Stomach (tissue), 9 donors: Measurements from ENCODE around the gene MAP3K14. TPM values are rescaled to one million over a fixed set of nuclear protein-coding genes. Genes with fewer than 3 reads are reported as not detected.
A peak's percentile ranks its signal among the peaks of the same experiment; 100 is the strongest.

Source experiments
- DNase-seq, 2 donors: peaks; one replicate each; pipeline versions ENCODE4 v3.0.0 to v3.0.0-alpha.2; 2013 to 2019
- H3K27ac ChIP-seq, 5 donors: fragments of 200-600 bp in 4 of 5; sonication (generic) in 4 of 5; one replicate each; pipeline ENCODE4 v1.5.1; 2013 to 2019; ENCODE audit warnings: mild to moderate bottlenecking in 1 of 5, moderate library complexity in 1 of 5
- H3K27me3 ChIP-seq, 3 donors: fragments of 200-600 bp; sonication (generic); one replicate each; pipeline ENCODE4 v1.5.1; 2017 to 2019; ENCODE audit warnings: mixed run types in 1 of 3
- H3K36me3 ChIP-seq, 4 donors: fragments of 200-600 bp; sonication (generic); 1 replicate in 3 of 4; 2 replicates in 1 of 4; pipeline ENCODE4 v1.5.1; 2016 to 2019
- H3K4me1 ChIP-seq, 4 donors: fragments of 200-600 bp; sonication (generic); one replicate each; pipeline ENCODE4 v1.5.1; 2016 to 2019
- H3K4me3 ChIP-seq, 4 donors: fragments of 200-600 bp; sonication (generic) in 3 of 4; one replicate each; pipeline ENCODE4 v1.5.1; 2016 to 2019; ENCODE audit warnings: mild to moderate bottlenecking in 1 of 4
- H3K9me3 ChIP-seq, 4 donors: fragments of 200-600 bp; sonication (generic); one replicate each; pipeline ENCODE4 v1.5.1; 2016 to 2019
- EP300 ChIP-seq: sonication (generic); formaldehyde crosslinking; IDR thresholded peaks from one replicate; pipeline ENCODE4 v1.6.1; 2017; ENCODE audit warnings: antibody characterized with exemption
- POLR2A ChIP-seq, 4 donors: fragments of 450-650 bp; IDR thresholded peaks; one replicate each; pipeline ENCODE4 v1.6.1; 2016; ENCODE audit warnings: antibody characterized with exemption in 4 of 4, control low read depth in 2 of 4, mild to moderate bottlenecking in 1 of 4, moderate library complexity in 1 of 4
- POLR2AphosphoS5 ChIP-seq, 3 donors: sonication (generic); formaldehyde crosslinking; IDR thresholded peaks; one replicate each; pipeline ENCODE4 v1.6.1; 2016; ENCODE audit warnings: antibody characterized with exemption in 3 of 3
- WGBS, 5 donors: extraction: QIAGEN DNeasy Blood & Tissue Kit in 3 of 5; methylation state at CpG; one replicate each; pipeline versions ENCODE4 v1.1.5 to v1.1.7; 2013 to 2018; 5-methylcytosine and 5-hydroxymethylcytosine counted together
- intact Hi-C: fragments of 100-400 bp; cut with DNase I; formaldehyde crosslinking; loops from one replicate; pipeline ENCODE4 v1.15.1; 2023; ENCODE audit warnings: low total_unique reads
- polyA plus RNA-seq, 3 donors: library from polyadenylated mRNA; stranded (reverse); fragments of 200-250 nt; gene quantifications; one replicate each; pipeline ENCODE4 v1.2.3, GENCODE V29; 2013
- total RNA-seq, 5 donors: library from RNA; depleted of rRNA; stranded (reverse); fragments of >200 nt; gene quantifications; one replicate each; pipeline versions ENCODE4 v1.1.0 to v1.2.3, GENCODE V29; 2014 to 2016
- TF ChIP-seq, protein P1 (sequence below), 7 experiments: fragments of 450-650 bp in 4 of 7; fragments of 200-600 bp in 3 of 7; sonication (generic) in 3 of 7; IDR thresholded peaks; one replicate each; pipeline ENCODE4 v1.5.1; 2016 to 2019; ENCODE audit warnings: antibody characterized with exemption in 7 of 7, control low read depth in 2 of 7, mild to moderate bottlenecking in 1 of 7
- donor health status: healthy with polysubstance abuse.
- donor health status: Bipolar disorder and iron deficiency.
- donor health status: healthy.

The MAP3K14 gene
- total and polyA plus RNA-seq, 8 donors, result 1.2 to 17.7 (median 8.1) TPM

DNA sequence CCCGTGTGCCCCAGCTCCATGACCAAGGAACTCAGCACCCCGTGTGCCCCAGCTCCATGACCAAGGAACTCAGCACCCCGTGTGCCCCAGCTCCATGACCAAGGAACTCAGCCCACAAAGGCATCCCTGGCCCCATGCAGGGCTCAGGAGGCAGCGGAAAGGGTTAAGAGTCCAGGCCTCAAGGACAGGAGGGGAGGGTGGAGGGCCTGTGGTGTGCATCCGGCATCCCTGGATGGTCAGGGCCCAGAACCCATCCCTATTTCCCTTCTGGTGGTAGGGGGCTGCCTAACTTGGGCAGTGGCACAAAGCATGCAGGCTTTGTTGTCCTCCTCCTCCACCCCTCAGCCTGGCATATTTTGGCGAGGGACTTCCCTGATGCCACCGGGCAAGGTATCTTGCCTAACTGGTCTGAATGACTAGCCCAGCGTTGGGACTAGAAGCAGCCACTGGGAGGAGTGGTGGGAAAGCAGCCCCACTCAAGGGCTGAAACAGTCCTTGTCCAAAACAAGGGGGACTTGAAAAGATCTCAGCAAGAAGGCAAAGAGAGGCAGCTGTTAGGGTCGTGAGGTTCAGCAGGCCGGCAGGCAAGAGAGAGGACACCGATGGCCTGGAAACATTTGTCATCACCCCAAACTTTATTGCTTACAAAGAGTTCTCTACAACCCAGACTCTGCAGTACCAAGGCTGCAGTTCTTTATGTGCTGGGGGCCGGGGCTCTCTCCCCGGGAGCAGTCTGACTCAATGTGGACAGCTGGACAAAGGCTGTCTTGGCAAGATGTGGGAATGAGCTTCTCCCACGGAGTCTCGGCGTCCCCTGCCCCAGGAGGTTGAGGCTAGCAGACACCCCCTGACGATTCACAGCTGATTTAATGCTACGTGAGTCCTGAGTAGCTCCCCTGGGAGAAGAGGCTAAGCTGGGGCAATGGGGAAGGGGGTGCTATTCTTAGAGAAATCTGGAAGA is 54.0 kb downstream of the MAP3K14 start:
- Histone ChIP-seq H3K9me3 (no peaks in the 10 kb centered on the region), H3K27ac (peak overlapping the region in 4 of 5 donors; percentile 63 to 83 (median 70)), H3K4me1 (peaks cover 11 to 33% (median 21%) of the 10 kb centered on the region in 4 donors), H3K36me3 (peaks cover 36 to 48% (median 47%) of the 10 kb centered on the region in 4 donors), H3K27me3 (no peaks in the 10 kb centered on the region), H3K4me3 (peak overlapping the region; percentile 51 to 78 (median 74))
- intact Hi-C loops, result no loop called here
- TF ChIP-seq, protein P1, sequence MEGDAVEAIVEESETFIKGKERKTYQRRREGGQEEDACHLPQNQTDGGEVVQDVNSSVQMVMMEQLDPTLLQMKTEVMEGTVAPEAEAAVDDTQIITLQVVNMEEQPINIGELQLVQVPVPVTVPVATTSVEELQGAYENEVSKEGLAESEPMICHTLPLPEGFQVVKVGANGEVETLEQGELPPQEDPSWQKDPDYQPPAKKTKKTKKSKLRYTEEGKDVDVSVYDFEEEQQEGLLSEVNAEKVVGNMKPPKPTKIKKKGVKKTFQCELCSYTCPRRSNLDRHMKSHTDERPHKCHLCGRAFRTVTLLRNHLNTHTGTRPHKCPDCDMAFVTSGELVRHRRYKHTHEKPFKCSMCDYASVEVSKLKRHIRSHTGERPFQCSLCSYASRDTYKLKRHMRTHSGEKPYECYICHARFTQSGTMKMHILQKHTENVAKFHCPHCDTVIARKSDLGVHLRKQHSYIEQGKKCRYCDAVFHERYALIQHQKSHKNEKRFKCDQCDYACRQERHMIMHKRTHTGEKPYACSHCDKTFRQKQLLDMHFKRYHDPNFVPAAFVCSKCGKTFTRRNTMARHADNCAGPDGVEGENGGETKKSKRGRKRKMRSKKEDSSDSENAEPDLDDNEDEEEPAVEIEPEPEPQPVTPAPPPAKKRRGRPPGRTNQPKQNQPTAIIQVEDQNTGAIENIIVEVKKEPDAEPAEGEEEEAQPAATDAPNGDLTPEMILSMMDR (IDR thresholded peaks at IDR 0.05), result no peak
- TF ChIP-seq POLR2AphosphoS5 (IDR thresholded peaks at IDR 0.05), result no peak
- TF ChIP-seq POLR2A (IDR thresholded peaks at IDR 0.05), result no peak
- TF ChIP-seq EP300, result no peak
- 38 to 52% (median 46%) methylated on average over 13 to 18 of the region's 18 CpGs for WGBS, 5 donors
- peak in 1 of 2 donors; percentile 48 for DNase-seq

DNA sequence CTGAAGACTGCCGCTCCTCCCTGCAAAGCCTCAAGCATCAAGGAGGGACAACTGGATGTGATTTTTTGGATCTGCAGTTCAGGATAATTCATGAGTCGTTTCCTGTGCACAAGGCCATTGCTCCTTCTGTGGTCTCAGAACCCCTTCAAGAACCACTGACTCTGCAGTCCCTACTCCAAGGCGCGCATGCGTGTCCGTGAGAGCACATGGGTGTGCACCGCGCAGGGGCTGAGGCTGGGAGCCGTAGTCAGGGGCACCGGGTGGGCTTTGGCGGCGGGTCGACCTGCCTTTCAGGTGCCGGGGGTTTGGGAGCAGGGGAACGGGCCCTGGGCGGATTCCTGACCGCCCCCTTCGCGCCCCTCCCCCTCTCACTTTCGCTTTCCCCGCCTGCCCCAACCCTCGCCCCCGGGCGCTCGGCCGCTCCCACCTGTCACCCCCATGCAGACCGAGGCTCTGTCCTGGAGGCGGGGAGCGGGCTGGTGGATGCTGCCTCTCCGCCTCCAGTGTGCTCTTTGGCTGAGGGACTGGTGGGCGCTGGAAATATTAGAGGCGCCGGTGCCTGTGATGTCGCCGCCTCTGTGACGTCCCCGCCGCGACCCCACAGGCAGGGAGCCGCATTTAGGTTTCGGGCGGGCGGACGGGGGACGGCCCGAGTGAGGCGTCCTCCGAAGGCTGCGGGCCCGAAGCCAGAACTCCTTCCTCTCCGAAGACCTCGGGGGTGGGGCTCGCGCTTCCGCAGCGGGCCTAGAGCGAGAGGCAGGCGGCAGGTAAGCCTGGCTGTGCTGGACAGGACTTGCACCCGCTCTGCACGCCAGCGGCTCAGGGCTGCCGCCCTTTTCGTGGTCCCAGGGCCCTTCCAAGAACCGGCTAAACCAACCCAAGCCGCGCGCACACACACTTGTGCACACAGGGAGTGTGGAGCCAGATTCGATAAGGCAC is 55.0 kb downstream of the MAP3K14 start, which contains the start of gene SPATA32:
TSS of gene SPATA32 (minus strand) at position 518 of the 939 bp plus-strand sequence. CDS start at position 440, 78 bp downstream.
- peak within 1 kb of the TSS; percentile 48 to 83 (median 64) for H3K27ac ChIP-seq
- H3K4me3 ChIP-seq, result peak within 1 kb of the TSS; percentile 51 to 78 (median 74)
- H3K36me3 ChIP-seq, result peaks cover 28 to 39% (median 37%) of the 10 kb centered on the region in 4 donors
- TF ChIP-seq POLR2A (IDR thresholded peaks at IDR 0.05), result no peak
- TF ChIP-seq POLR2AphosphoS5 (IDR thresholded peaks at IDR 0.05), result peak in 1 of 3 donors; percentile 15
- 4 to 6% (median 5%) methylated on average over 24 to 68 of the region's 68 CpGs for WGBS, 5 donors
- intact Hi-C loops, result no loop called here
- peaks cover 11 to 33% (median 21%) of the 10 kb centered on the region in 4 donors for H3K4me1 ChIP-seq
- H3K9me3 ChIP-seq, result no peaks in the 10 kb centered on the region
- no peaks in the 10 kb centered on the region for H3K27me3 ChIP-seq
- DNase-seq, result peak; percentile 73 to 82

DNA sequence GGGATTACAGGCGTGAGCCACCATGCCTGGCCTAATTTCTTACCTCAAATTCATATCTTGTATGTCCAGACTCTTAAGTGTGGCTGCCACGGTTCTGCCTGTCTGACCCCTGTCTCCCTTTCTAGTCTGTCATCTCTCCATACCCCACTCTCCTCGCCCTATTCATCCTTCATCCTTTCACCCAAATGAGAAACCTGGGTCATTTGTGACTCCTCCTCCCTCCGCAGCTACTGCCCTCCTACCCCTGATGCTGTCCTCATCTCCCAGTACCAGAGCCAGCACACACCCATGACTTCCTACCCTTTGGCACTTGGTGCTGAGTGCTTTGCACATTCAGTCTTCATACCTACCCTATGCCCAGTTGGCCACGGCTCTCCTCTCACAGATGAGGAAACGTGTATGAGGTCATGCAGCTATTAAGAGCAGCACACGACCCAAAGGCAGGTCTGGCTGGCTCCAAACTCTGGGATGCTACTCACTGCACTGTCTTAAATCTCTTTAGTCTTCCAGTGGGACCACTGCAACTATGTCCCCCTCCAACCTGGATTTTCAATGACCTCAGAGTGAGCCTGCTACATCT is 56.5 kb downstream of the MAP3K14 start:
- Histone ChIP-seq H3K27me3 (no peaks in the 10 kb centered on the region), H3K36me3 (peaks cover 20 to 23% (median 22%) of the 10 kb centered on the region in 4 donors), H3K9me3 (no peaks in the 10 kb centered on the region), H3K4me3 (no peak overlapping the region), H3K4me1 (peaks cover 15 to 33% (median 22%) of the 10 kb centered on the region in 4 donors), H3K27ac (no peak overlapping the region)
- intact Hi-C loops, result no loop called here
- 77 to 85% (median 83%) methylated on average over 7 of the region's 7 CpGs for WGBS, 5 donors
- TF ChIP-seq POLR2AphosphoS5 (IDR thresholded peaks at IDR 0.05) (no peak), EP300 (no peak), POLR2A (IDR thresholded peaks at IDR 0.05) (no peak)
- TF ChIP-seq, protein P1 (IDR thresholded peaks at IDR 0.05), result no peak
- DNase-seq, result no peak

DNA sequence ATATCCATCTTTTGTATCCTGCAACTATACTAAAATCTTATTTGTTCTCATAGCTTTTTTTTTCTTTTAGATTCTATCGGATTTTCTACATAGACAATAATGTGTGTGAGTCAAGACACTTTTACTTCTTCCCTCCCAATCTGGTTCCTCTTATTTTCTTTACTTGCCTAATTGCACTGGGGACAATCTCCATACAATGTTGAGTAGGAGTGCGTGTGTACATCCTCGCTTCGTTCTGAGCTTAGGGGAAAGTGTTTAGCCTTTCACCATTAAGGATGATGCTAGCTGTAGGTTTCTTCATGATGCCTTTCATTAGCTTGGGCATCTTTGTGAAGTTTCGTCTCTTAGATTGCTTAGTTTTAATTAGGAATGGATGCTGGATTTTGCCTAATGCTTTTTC is 57.8 kb downstream of the MAP3K14 start:
- Histone ChIP-seq H3K36me3 (peaks cover 7 to 10% (median 9%) of the 10 kb centered on the region in 4 donors), H3K4me3 (no peak overlapping the region), H3K27ac (no peak overlapping the region), H3K9me3 (no peaks in the 10 kb centered on the region), H3K4me1 (peaks cover 15 to 29% (median 22%) of the 10 kb centered on the region in 4 donors), H3K27me3 (no peaks in the 10 kb centered on the region)
- 50 to 78% (median 73%) methylated on average over 5 of the region's 5 CpGs for WGBS, 5 donors
- TF ChIP-seq, protein P1 (IDR thresholded peaks at IDR 0.05), result no peak
- TF ChIP-seq POLR2AphosphoS5 (IDR thresholded peaks at IDR 0.05), result no peak
- TF ChIP-seq POLR2A (IDR thresholded peaks at IDR 0.05), result no peak
- no peak for TF ChIP-seq EP300
- intact Hi-C loops, result no loop called here
- DNase-seq, result no peak
